HG03196 (cell line): Measurements from ENCODE around the gene SMAD1.

Source experiments
- ATAC-seq: cut with Tn5 transposase; IDR thresholded peaks from one replicate; pipeline ENCODE4 v1.9.1; 2021; ENCODE audit not compliant: unreplicated experiment

SMAD1 gene

GRCh38 chr4:145488310-145488709 lies 6.7 kb downstream of the SMAD1 start:
- no peak for ATAC-seq

DNA sequence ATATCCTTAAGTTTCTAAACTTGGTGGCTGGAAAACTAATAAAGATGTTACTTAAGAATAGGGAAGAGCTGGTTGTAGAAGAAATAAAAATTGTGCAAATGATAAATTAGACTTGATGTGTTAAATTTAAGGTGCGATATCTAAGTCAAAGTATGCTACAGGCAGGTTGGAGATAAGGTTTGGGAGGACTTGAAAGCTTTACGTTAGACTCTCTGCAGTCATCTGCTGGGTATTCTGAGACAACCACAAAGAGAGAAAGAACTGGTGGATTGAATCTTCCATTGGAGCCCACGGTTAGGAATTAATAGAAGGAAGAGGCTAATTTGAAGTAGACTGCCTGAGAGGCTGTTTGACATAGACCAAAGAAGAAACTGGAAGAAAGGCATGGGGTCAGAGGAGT lies 7.9 kb downstream of the SMAD1 start:
- ATAC-seq: no peak

DNA sequence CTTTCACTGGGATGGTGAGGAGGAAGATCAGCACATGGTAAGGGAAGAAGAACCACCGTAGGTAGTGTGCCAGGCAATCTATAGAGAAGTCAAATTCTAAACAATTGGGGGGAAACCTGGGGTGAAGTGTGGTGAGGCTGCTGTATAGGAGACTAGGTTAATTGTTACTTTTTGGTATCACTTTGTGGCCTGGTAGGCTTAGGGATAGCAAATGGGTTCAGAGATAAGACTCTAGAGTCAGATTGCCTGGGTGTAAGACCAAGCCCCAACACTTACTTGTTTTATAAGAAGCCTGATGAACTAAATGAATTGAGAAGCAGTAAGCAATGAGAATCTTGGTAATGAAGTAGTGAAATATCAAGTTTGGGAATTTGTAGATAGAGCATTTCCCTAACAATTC lies 8.7 kb downstream of the SMAD1 start:
- ATAC-seq: no peak

- no peak for ATAC-seq
These were observed 9.1 kb downstream of the SMAD1 start for GRCh38 chr4:145490796-145491195.

- no peak for ATAC-seq
These were observed 10.7 kb downstream of the SMAD1 start for GRCh38 chr4:145492376-145492775.

DNA sequence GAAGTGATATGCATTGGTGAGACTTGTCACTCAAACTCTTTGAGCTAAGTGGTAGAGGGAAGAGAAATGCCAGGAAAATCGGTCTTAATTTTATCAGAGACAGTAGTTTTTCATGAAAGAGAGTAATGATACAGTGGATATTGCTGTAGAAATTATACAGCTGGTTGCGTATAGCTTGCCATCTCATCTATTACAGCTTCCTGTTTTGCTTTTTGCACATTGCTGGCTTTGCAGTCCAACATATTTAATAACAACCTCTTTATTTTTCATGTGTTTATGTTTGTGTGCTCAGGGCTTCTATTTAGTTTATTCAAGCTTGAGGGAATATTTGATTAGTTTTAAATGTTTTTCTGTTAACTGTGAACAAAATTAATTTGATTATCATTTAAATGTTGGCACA lies 11.5 kb downstream of the SMAD1 start:
- no peak for ATAC-seq

GRCh38 chr4:145494666-145495270 lies 13.1 kb downstream of the SMAD1 start:
- no peak for ATAC-seq

- ATAC-seq: no peak
These were observed 14.6 kb downstream of the SMAD1 start for GRCh38 chr4:145496292-145496691.

DNA sequence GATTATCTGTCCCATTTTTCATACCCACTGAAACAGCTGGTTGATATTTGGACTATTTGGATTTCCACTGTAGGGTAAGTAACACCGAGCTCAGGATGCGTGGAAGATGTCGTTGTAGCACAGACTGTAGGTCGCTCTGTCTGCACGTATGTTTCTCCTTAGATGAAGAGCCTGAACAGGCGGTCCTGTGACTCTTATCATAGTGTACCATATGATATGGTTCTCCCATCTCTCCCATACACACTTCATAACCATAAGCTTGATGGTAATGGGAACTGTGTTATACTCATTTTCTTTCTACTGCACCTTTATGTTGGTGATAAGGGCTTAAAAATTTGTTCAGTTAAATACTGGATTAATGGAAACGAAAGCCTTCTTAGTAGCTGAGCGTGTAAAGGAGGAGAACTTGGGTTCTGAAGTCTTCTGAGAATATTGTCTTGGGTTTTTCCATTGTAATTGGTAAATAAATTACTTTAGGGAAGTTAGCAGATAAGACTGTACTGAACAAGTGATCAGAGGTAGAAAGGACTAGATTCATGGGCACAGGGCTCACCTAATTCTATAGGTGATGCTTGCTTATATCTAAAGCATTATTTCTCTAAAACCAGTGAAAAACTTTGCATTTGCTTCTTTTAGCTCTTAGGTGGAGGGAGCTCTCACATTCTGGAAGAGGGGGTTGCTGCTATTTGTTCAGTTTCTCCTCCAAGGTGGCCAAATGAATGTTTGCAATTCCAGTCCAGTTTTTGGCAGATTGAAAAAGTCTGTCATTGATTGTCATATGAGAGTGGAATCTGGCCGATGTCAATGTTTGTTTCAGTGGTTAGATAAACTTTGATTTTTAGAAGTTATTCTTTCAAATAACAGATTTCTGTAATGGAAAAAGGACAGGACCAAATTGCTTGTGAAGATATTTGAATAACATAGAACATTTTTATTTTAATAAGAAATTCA lies 15.8 kb downstream of the SMAD1 start:
- no peak for ATAC-seq

DNA sequence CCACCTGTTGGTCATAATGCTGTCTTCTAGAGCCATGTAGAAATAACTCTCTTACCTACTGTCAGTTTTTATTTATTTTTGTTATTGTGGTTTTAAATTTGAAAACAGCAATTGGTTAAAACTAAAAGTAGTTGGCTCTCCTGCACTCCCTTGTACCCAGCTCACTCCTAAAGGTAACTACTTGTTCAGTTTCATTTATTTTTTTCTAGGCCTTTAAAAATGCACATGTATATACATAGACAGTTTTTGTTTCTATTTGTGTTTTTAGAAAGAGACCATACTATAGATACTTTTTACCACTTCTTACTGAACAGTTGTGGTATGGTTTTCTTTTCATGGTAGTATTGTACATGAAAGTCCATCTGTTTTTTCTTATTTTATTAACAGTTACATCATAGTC lies 16.8 kb downstream of the SMAD1 start:
- ATAC-seq: peak; percentile 58

GRCh38 chr4:145501051-145501660 lies 19.5 kb downstream of the SMAD1 start:
- peak; percentile 48 for ATAC-seq

DNA sequence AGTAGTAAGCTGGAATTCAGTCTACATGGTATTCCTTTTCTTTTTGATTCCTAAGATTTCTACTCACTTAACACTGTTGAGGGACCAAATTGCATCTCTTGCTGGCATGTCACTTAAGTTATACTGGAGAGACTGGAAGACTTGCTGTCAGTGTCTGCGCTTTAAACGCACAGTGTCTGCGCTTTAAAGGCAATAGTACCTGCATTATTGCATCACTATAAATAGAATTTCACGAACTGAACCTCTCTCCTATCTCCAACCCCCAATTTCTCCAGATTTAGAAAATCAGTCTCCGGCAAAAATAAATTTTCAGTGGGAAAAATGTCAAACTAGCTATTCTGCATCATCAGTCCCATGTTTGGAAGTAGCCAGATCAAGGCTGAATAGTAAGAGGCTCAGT lies 21.2 kb downstream of the SMAD1 start:
- ATAC-seq: no peak

- ATAC-seq: no peak
These were observed 21.9 kb downstream of the SMAD1 start for GRCh38 chr4:145503486-145504072.

GRCh38 chr4:145505995-145506394 lies 24.3 kb downstream of the SMAD1 start:
- ATAC-seq: no peak

DNA sequence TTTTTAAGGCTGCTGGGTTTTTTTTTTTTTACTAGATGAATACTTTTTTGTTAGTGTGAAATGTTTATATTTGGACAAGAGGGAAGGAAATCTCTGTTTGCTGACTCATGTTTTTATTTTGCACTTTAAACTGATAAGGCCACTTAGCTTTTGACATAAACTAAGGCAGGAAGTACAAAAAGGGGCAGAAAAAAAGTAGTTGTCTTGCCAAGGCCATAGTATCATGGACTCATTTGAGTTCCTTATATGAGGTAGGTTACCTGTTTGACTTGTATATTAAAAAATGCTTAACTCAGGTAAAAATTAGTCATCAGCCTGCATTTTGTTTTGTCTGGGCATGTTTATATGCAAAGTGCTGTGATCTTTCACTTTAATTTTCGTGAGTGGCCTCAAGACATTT lies 26.0 kb downstream of the SMAD1 start:
- ATAC-seq: no peak

DNA sequence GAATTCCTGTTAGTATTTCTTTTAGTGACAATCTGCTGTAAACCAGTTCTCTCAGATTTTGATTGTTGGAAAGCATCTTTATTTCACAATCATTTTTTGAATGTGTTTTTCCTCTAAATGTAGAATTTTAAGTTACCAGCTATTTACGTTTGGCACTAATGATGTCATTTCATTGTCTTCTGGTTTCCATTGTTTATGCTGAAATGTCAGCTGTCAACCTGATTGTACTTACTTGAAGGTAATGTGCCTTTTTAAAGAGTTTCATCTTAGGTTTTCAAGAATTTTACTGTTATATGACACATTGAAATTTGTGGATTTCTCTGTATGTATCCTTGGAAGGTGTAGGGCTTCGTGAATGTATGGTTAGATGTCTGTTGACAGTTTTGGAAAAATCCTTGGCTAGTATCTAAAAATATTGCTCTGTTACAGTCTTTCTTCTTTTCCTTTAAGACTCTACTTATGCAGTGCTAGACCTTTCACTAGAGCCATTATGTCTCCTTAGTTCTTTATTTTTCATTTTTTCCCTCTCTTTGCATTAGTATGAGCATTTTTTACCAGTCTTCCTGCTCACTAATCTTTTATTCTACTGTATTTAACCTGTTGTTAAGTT lies 30.4 kb downstream of the SMAD1 start:
- ATAC-seq: no peak

GRCh38 chr4:145513020-145513621 lies 31.5 kb downstream of the SMAD1 start:
- no peak for ATAC-seq

GRCh38 chr4:145520172-145520571 lies 38.5 kb downstream of the SMAD1 start:
- ATAC-seq: no peak

DNA sequence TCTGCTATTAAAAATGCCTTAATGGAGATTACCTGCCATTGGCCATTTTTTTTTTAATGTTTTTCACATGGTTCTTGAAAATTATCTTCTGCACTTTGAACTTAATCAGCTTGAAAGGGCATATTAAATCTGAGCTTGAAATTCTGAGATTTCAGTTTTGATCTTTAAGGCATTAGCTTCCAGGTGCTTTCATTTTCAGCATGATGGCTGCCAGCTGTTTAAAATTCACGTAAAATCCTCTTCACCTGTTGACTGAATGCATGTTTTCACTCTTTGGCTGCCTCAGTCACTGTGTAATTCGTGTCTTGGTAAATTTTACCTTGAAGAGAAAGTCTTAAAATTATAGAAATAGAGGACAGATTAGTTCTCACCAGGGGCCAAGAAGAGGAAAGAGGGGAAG lies 39.6 kb downstream of the SMAD1 start:
- no peak for ATAC-seq

GRCh38 chr4:145523117-145523516 lies 41.5 kb downstream of the SMAD1 start:
- no peak for ATAC-seq

DNA sequence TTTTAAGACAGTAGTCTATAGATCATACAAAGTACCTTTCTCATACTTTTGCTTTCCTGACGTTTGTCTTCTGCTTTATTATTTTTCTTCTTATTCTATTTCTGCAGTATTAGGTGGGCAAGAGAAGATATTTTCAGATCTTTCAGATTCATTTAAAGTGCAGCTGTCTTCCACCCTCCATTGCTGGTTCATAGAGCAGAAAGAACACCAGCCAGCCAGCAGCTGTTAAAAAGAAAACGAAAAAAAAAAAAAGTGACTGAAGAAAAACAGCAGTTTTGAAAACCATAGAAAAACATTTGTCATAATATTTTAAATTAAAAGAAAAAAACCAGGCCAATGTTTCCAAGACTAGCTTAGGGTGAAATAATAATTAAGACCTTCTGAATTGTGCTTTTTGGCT lies 42.9 kb downstream of the SMAD1 start:
- no peak for ATAC-seq
